ENCODE measurements around the gene TTC17.
A peak's percentile ranks its signal among the peaks of the same experiment; 100 is the strongest.

Gene TTC17

DNA sequence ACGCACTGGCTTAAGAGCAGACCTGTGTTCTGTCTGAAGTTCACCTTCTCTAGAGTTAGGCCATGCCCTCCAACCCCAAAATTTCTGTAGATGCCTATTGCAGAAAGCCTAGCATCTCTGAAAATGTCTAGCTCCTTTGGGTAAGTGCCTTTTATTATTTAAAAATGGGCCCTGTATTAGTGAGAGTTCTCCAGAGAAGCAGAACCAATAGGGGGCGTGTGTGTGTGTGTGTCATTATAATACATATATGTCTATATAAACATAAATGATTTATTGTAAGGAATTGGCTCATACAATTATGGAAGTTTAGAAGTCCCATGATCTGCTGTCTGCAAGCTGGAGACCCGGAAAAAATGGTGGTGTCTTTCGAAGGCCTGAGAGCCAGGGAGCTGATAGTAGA is 144.7 kb downstream of the TTC17 start:
- no peak overlapping the region for H3K4me3 ChIP-seq (ENCODE audit: low read depth, low read length)
- DNase-seq (ENCODE audit: low read depth), result peak; percentile 11
- TF ChIP-seq POLR2A (IDR thresholded peaks at IDR 0.05; ENCODE audit: extremely low read depth, insufficient read length), result no peak
- no peak for TF ChIP-seq MYC (IDR thresholded peaks at IDR 0.05; ENCODE audit: low read depth, low read length)
- TF ChIP-seq, protein P1, sequence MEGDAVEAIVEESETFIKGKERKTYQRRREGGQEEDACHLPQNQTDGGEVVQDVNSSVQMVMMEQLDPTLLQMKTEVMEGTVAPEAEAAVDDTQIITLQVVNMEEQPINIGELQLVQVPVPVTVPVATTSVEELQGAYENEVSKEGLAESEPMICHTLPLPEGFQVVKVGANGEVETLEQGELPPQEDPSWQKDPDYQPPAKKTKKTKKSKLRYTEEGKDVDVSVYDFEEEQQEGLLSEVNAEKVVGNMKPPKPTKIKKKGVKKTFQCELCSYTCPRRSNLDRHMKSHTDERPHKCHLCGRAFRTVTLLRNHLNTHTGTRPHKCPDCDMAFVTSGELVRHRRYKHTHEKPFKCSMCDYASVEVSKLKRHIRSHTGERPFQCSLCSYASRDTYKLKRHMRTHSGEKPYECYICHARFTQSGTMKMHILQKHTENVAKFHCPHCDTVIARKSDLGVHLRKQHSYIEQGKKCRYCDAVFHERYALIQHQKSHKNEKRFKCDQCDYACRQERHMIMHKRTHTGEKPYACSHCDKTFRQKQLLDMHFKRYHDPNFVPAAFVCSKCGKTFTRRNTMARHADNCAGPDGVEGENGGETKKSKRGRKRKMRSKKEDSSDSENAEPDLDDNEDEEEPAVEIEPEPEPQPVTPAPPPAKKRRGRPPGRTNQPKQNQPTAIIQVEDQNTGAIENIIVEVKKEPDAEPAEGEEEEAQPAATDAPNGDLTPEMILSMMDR (IDR thresholded peaks at IDR 0.05; ENCODE audit: low read depth, low read length), result peak; percentile 31
- TF ChIP-seq, protein P2, sequence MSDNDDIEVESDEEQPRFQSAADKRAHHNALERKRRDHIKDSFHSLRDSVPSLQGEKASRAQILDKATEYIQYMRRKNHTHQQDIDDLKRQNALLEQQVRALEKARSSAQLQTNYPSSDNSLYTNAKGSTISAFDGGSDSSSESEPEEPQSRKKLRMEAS (IDR thresholded peaks at IDR 0.05; ENCODE audit: low read depth, low read length), result no peak

DNA sequence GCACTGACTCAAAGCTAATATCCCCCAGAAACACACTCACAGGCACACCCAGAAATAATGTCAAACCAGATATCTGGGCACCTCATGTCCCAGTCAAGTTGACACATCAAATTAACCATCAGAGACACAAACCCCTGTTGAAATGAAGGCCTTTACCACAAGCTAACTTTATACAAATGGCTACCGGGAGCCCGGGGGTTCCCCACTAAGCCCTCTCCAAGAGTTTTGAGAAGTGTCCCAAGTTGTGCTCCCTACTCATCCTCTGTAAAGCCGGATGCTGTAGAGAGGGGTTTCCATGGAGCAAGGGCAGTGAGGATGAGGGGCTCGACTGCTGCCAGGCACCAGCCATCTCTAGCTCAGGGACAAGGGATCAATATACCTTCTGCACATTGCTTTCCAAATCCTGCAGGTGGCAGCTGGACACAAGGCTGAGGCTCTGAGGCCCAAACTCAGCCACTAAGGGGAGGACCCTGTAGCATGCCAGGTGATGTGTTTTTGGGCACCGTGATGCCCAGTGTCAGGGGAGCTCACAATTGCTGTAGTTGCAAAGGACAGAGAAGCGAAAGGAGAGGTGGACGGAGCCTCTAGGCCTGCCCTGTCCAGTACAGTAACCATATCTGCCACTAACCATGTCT is 145.7 kb downstream of the TTC17 start:
- DNase-seq (ENCODE audit: low read depth), result peak; percentile 23
- TF ChIP-seq, protein P2 (IDR thresholded peaks at IDR 0.05; ENCODE audit: low read depth, low read length), result no peak
- no peak for TF ChIP-seq POLR2A (IDR thresholded peaks at IDR 0.05; ENCODE audit: extremely low read depth, insufficient read length)
- no peak for TF ChIP-seq MYC (IDR thresholded peaks at IDR 0.05; ENCODE audit: low read depth, low read length)
- TF ChIP-seq, protein P1 (IDR thresholded peaks at IDR 0.05; ENCODE audit: low read depth, low read length), result peak; percentile 18
- no peak overlapping the region for H3K4me3 ChIP-seq (ENCODE audit: low read depth, low read length)

DNA sequence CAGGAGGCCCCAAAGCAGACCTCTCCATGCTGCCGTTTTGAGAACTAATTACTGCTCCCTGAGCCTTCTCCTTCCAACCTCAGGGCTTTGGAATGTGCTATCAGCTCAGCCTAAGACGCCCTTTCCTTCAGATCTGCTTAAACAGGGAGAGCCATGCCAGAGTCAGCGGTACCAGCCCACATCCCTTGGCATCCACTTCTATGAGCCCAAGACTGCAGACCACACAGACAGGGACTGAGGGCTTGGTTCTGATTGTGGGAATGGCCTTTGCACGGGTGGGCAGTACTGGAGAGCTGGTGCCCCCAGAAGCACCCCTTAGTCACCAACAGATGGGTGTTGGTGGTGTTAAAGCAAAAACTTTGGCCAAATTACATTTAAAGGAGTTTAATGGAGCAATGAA is 146.5 kb downstream of the TTC17 start:
- H3K4me3 ChIP-seq (ENCODE audit: low read depth, low read length), result no peak overlapping the region
- TF ChIP-seq, protein P1 (IDR thresholded peaks at IDR 0.05; ENCODE audit: low read depth, low read length), result no peak
- TF ChIP-seq MYC (IDR thresholded peaks at IDR 0.05; ENCODE audit: low read depth, low read length) (no peak), POLR2A (IDR thresholded peaks at IDR 0.05; ENCODE audit: extremely low read depth, insufficient read length) (no peak)
- TF ChIP-seq, protein P2 (IDR thresholded peaks at IDR 0.05; ENCODE audit: low read depth, low read length), result no peak

DNA sequence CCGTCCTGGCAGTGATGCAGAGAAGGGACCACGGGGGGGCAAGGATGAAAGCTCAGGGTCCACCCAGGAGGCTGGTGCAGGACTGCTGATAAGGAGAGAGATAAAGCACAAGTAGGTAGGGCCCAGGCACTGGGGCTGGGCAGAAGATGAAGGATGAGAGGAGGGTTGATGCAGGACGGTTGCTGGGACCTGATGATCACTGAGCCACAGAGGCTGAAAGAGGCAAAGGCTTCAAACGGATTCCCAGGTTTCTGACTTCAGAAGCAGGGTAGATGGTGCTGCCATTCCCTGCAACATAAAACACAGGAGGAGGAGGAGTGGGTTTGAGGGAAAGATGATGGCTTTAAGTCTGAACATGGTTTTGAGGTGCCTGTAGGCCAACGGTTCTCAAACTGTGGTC is 148.5 kb downstream of the TTC17 start:
- TF ChIP-seq MYC (IDR thresholded peaks at IDR 0.05; ENCODE audit: low read depth, low read length) (no peak), POLR2A (IDR thresholded peaks at IDR 0.05; ENCODE audit: extremely low read depth, insufficient read length) (no peak)
- TF ChIP-seq, protein P1 (IDR thresholded peaks at IDR 0.05; ENCODE audit: low read depth, low read length), result no peak
- TF ChIP-seq, protein P2 (IDR thresholded peaks at IDR 0.05; ENCODE audit: low read depth, low read length), result no peak
- H3K4me3 ChIP-seq (ENCODE audit: low read depth, low read length), result no peak overlapping the region

More for the DNA sequence above, 146.5 kb downstream of the TTC17 start:
- DNase-seq (ENCODE audit: low read depth), result no peak

DNA sequence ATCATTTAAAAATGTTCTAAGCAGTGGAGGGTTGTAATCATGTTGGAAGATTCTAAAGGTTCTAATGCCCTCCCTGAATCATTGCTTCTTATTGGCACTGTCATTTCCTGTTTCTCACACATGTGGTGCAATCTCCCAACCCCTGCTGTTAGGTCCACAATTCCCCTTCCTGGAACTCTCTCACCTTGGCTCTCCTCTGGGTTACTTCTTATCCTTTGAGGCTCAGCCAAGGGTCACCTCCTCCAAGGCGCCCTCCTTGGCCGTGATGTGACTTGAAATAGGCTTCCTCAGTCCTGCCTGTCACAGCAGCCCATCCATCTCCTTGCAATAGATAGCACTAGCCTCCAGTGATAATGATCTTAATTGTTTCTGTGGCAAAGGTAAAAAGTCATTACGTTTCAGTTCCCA is 149.8 kb downstream of the TTC17 start:
- DNase-seq (ENCODE audit: low read depth), result peak; percentile 56
- TF ChIP-seq, protein P1 (IDR thresholded peaks at IDR 0.05; ENCODE audit: low read depth, low read length), result no peak
- TF ChIP-seq, protein P2 (IDR thresholded peaks at IDR 0.05; ENCODE audit: low read depth, low read length), result no peak
- TF ChIP-seq MYC (IDR thresholded peaks at IDR 0.05; ENCODE audit: low read depth, low read length) (no peak), POLR2A (IDR thresholded peaks at IDR 0.05; ENCODE audit: extremely low read depth, insufficient read length) (no peak)

More for the DNA sequence above, 148.5 kb downstream of the TTC17 start:
- no peak for DNase-seq (ENCODE audit: low read depth)

More for the DNA sequence above, 149.8 kb downstream of the TTC17 start:
- no peak overlapping the region for H3K4me3 ChIP-seq (ENCODE audit: low read depth, low read length)

All from NB4 (cell line).